Gastrocnemius medialis (tissue), 4 donors: ENCODE results near the gene FAM114A1. TPM values are rescaled to one million over a fixed set of nuclear protein-coding genes. Genes with fewer than 3 reads are reported as not detected.

Source experiments
- ATAC-seq, 2 donors: fragments of 150-250 bp; one replicate each; pipeline ENCODE4 v1.9.1; 2016
- DNase-seq, 2 donors: peaks; one replicate each; pipeline ENCODE4 v3.0.0-alpha.2; 2019
- H3K27ac ChIP-seq, 4 donors: fragments of 200-600 bp; sonication (generic); 1 replicate in 1 of 4; 2 replicates in 3 of 4; pipeline ENCODE4 v1.5.1; 2016 to 2018; ENCODE audit warnings: mild to moderate bottlenecking in 2 of 4, moderate library complexity in 1 of 4
- H3K27me3 ChIP-seq, 3 donors: fragments of 200-600 bp; sonication (generic) in 2 of 3; 1 replicate in 1 of 3; 2 replicates in 2 of 3; pipeline versions ENCODE4 v1.5.1 to v1.6.0; 2016 to 2019; ENCODE audit warnings: mild to moderate bottlenecking in 1 of 3, moderate library complexity in 1 of 3
- H3K36me3 ChIP-seq, 2 donors: fragments of 200-600 bp; sonication (generic) in 1 of 2; one replicate each; pipeline ENCODE4 v1.5.1; 2017 to 2018
- H3K4me1 ChIP-seq, 2 donors: fragments of 200-600 bp; sonication (generic) in 1 of 2; one replicate each; pipeline ENCODE4 v1.5.1; 2016 to 2017; ENCODE audit warnings: mild to moderate bottlenecking in 2 of 2
- H3K4me3 ChIP-seq, 4 donors: fragments of 200-600 bp; sonication (generic) in 3 of 4; 1 replicate in 1 of 4; 2 replicates in 3 of 4; pipeline ENCODE4 v1.5.1; 2016 to 2019; ENCODE audit warnings: mild to moderate bottlenecking in 2 of 4
- H3K9me3 ChIP-seq, 3 donors: fragments of 200-600 bp; sonication (generic) in 2 of 3; 1 replicate in 1 of 3; 2 replicates in 2 of 3; pipeline ENCODE4 v1.5.1; 2016 to 2019
- CTCF ChIP-seq, 5 experiments: fragments of 450-650 bp in 3 of 5; fragments of 200-600 bp in 2 of 5; sonication (generic) in 2 of 5; IDR thresholded peaks in 4 of 5; conservative IDR thresholded peaks in 1 of 5; 1 replicate in 4 of 5; 2 replicates in 1 of 5; pipeline ENCODE4 v1.5.1; 2016 to 2019; ENCODE audit warnings: antibody characterized with exemption in 5 of 5, mild to moderate bottlenecking in 3 of 5, moderate library complexity in 3 of 5
- POLR2A ChIP-seq, 2 donors: fragments of 450-650 bp; IDR thresholded peaks; one replicate each; pipeline ENCODE4 v1.6.1; 2017; ENCODE audit warnings: antibody characterized with exemption in 2 of 2, mild to moderate bottlenecking in 2 of 2, moderate library complexity in 2 of 2
- in situ Hi-C, 4 donors: fragments of 200-750 bp; cut with MboI; loops; one replicate each; pipeline versions ENCODE4 v1.15.0 to v1.8.0; 2017; ENCODE audit warnings: low sequenced_read_pairs in 4 of 4
- intact Hi-C: fragments of 100-400 bp; cut with DNase I; formaldehyde crosslinking; loops from one replicate; pipeline ENCODE4 v1.15.1; 2023; ENCODE audit warnings: low total_unique reads
- total RNA-seq, 4 donors: library from RNA; depleted of rRNA; stranded (reverse); fragments of >200 nt; gene quantifications; one replicate each; pipeline versions ENCODE4 v1.1.0 to v1.2.3, GENCODE V29; 2016

The FAM114A1 gene
- total RNA-seq, 4 donors from 2014 or later, result 23.2 to 47.5 (median 27.4) TPM

GRCh38 chr4:38860788-38861424 is 6.7 kb upstream of the FAM114A1 start:
- DNase-seq (no peak), ATAC-seq (no peak)
- Histone ChIP-seq H3K27me3 (no peaks in the 10 kb centered on the region), H3K36me3 (no peaks in the 10 kb centered on the region), H3K4me1 (peaks cover 3 to 8% of the 10 kb centered on the region in 2 donors), H3K4me3 (no peak overlapping the region), H3K27ac (no peak overlapping the region), H3K9me3 (no peaks in the 10 kb centered on the region)
- in situ Hi-C loops, result no loop called here
- intact Hi-C loops, result loop anchor here (10.0 kb wide), 1 partner anchor 1176 kb away; the partner anchor contains the start of gene RELL1
- peak; percentile 12 to 56 (median 38) for TF ChIP-seq CTCF (IDR thresholded peaks at IDR 0.05 in 4 of 5, conservative IDR thresholded peaks at IDR 0.05 in 1 of 5)
- no peak for TF ChIP-seq POLR2A (IDR thresholded peaks at IDR 0.05)

GRCh38 chr4:38861791-38862190 is 5.8 kb upstream of the FAM114A1 start:
- H3K27ac ChIP-seq, result no peak overlapping the region
- no peak for DNase-seq
- peaks cover 3 to 7% of the 10 kb centered on the region in 2 donors for H3K4me1 ChIP-seq
- intact Hi-C loops (loop anchor here (10.0 kb wide), 1 partner anchor 1177 kb away; the partner anchor contains the start of gene RELL1), in situ Hi-C loops (no loop called here)
- no peaks in the 10 kb centered on the region for H3K9me3 ChIP-seq
- no peaks in the 10 kb centered on the region for H3K36me3 ChIP-seq
- H3K4me3 ChIP-seq, result no peak overlapping the region
- H3K27me3 ChIP-seq, result no peaks in the 10 kb centered on the region
- no peak for TF ChIP-seq POLR2A (IDR thresholded peaks at IDR 0.05)
- no peak for TF ChIP-seq CTCF (IDR thresholded peaks at IDR 0.05 in 4 of 5, conservative IDR thresholded peaks at IDR 0.05 in 1 of 5)
- no peak for ATAC-seq

GRCh38 chr4:38865445-38865844 is 2.2 kb upstream of the FAM114A1 start:
- intact Hi-C loops, result loop anchor here (10.0 kb wide), 1 partner anchor 1181 kb away; the partner anchor contains the start of gene RELL1
- no peak overlapping the region for H3K4me3 ChIP-seq
- H3K36me3 ChIP-seq, result no peaks in the 10 kb centered on the region
- in situ Hi-C loops, result no loop called here
- H3K27me3 ChIP-seq, result no peaks in the 10 kb centered on the region
- H3K9me3 ChIP-seq, result no peaks in the 10 kb centered on the region
- TF ChIP-seq POLR2A (IDR thresholded peaks at IDR 0.05) (no peak), CTCF (IDR thresholded peaks at IDR 0.05 in 4 of 5, conservative IDR thresholded peaks at IDR 0.05 in 1 of 5) (no peak)
- H3K4me1 ChIP-seq, result peaks cover 19 to 21% of the 10 kb centered on the region in 2 donors
- DNase-seq, result no peak
- H3K27ac ChIP-seq, result no peak overlapping the region
- no peak for ATAC-seq

- no peaks in the 10 kb centered on the region for H3K36me3 ChIP-seq
- in situ Hi-C loops, result no loop called here
- peak overlapping the region; percentile 69 to 83 (median 75) for H3K4me3 ChIP-seq
- intact Hi-C loops, result loop anchor here (10.0 kb wide), 1 partner anchor 1182 kb away; the partner anchor contains the start of gene RELL1
- peak in 1 of 2 donors; percentile 23 for ATAC-seq
- TF ChIP-seq CTCF (IDR thresholded peaks at IDR 0.05 in 4 of 5, conservative IDR thresholded peaks at IDR 0.05 in 1 of 5) (no peak), POLR2A (IDR thresholded peaks at IDR 0.05) (no peak)
- DNase-seq, result no peak
- H3K27me3 ChIP-seq, result no peaks in the 10 kb centered on the region
- peak overlapping the region; percentile 78 to 89 (median 82) for H3K27ac ChIP-seq
- peaks cover 19 to 21% of the 10 kb centered on the region in 2 donors for H3K4me1 ChIP-seq
- H3K9me3 ChIP-seq, result no peaks in the 10 kb centered on the region
Observed at GRCh38 chr4:38866973-38867477, 581 bp upstream of the FAM114A1 start.
